GM23248 (cell line): Measurements from ENCODE around the gene GALNT2.

Experiments used
- EZH2 ChIP-seq: fragments of 200-600 bp; sonication (generic); IDR thresholded peaks from 2 replicates; pipeline ENCODE4 v1.6.1; 2018; ENCODE audit warnings: antibody characterized with exemption, mild to moderate bottlenecking; ENCODE audit not compliant: insufficient read depth, poor library complexity, severe bottlenecking
- EZH2phosphoT487 ChIP-seq: fragments of 200-600 bp; sonication (generic); IDR thresholded peaks from 2 replicates; pipeline ENCODE4 v1.6.1; 2018; ENCODE audit warnings: antibody characterized with exemption, moderate library complexity, mild to moderate bottlenecking, low read depth; ENCODE audit not compliant: insufficient read depth

GRCh38 chr1:230173187-230173975 is 106.3 kb downstream of the GALNT2 start:
- no peak for TF ChIP-seq EZH2phosphoT487
- no peak for TF ChIP-seq EZH2
